ENCODE data around the gene MTCH1. TPM values are rescaled to one million over a fixed set of nuclear protein-coding genes. Genes with fewer than 3 reads are reported as not detected.

Gene MTCH1
- total and polyA plus RNA-seq, 2 experiments from 2014 or later = 108 to 271 TPM

DNA sequence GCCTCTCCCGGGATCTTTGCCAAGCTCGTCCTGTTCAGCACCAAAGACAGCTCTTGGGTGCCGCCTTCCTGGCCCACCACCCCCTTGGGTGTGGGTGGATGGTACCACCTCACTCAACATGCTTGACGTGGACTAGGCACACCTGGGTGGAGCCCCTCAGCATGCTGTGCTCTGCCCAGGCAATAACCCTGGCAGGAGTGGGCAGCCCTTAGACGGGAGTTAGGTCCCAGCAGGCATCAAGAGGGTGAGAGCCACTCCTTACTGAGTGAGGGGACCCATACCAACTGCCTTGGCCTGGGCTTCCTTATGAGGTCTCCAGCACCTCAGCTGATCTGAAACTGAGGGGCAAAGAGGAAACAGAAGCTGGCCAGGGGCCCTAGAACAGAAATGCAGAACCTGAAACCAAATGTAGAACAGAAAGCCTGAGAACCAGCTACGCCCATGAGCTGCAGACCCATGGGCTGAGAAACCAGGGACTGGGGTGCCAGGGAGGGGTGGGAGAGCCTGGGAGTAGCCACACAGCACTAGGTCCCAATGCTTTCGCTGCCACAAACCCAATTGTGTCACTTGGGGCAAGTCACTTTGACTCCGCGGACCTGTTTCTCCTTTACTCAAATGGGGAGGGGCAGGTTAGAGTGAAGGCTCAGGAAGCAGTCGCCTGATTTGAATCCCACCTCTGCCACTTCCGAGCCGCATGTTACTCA, 21.5 kb upstream of the MTCH1 start:
- H3F3A ChIP-seq (replicated peaks; ENCODE audit: low read depth) = no peaks in the 10 kb centered on the region
- H3K27ac ChIP-seq (ENCODE audit: low read depth) = no peak overlapping the region
- H3K4me1 ChIP-seq (ENCODE audit: insufficient read depth) = no peaks in the 10 kb centered on the region
- H4K20me1 ChIP-seq (replicated peaks; ENCODE audit: insufficient read depth) = no peaks in the 10 kb centered on the region
- DNase-seq (ENCODE audit: low spot score) (no peak), ATAC-seq (peak; percentile 39; the same call in 2 of the 3 replicates)
- Mint-ChIP-seq H3K4me1 (no peaks in the 10 kb centered on the region), H3K27me3 (ENCODE audit: insufficient read depth, low read depth, poor library complexity) (peaks cover 13% of the 10 kb centered on the region), H3K9me3 (no peaks in the 10 kb centered on the region), H3K4me3 (no peak overlapping the region), H3K27ac (no peak overlapping the region), H3K36me3 (ENCODE audit: low read depth) (no peaks in the 10 kb centered on the region)
- no peaks in the 10 kb centered on the region for H3K9me2 ChIP-seq (ENCODE audit: insufficient read depth)
- H3K4me2 ChIP-seq = no peak overlapping the region
- TF ChIP-seq, protein P1, sequence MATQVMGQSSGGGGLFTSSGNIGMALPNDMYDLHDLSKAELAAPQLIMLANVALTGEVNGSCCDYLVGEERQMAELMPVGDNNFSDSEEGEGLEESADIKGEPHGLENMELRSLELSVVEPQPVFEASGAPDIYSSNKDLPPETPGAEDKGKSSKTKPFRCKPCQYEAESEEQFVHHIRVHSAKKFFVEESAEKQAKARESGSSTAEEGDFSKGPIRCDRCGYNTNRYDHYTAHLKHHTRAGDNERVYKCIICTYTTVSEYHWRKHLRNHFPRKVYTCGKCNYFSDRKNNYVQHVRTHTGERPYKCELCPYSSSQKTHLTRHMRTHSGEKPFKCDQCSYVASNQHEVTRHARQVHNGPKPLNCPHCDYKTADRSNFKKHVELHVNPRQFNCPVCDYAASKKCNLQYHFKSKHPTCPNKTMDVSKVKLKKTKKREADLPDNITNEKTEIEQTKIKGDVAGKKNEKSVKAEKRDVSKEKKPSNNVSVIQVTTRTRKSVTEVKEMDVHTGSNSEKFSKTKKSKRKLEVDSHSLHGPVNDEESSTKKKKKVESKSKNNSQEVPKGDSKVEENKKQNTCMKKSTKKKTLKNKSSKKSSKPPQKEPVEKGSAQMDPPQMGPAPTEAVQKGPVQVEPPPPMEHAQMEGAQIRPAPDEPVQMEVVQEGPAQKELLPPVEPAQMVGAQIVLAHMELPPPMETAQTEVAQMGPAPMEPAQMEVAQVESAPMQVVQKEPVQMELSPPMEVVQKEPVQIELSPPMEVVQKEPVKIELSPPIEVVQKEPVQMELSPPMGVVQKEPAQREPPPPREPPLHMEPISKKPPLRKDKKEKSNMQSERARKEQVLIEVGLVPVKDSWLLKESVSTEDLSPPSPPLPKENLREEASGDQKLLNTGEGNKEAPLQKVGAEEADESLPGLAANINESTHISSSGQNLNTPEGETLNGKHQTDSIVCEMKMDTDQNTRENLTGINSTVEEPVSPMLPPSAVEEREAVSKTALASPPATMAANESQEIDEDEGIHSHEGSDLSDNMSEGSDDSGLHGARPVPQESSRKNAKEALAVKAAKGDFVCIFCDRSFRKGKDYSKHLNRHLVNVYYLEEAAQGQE (IDR thresholded peaks at IDR 0.05; ENCODE audit: unreplicated experiment) = peak; percentile 68
- TF ChIP-seq, protein P2, sequence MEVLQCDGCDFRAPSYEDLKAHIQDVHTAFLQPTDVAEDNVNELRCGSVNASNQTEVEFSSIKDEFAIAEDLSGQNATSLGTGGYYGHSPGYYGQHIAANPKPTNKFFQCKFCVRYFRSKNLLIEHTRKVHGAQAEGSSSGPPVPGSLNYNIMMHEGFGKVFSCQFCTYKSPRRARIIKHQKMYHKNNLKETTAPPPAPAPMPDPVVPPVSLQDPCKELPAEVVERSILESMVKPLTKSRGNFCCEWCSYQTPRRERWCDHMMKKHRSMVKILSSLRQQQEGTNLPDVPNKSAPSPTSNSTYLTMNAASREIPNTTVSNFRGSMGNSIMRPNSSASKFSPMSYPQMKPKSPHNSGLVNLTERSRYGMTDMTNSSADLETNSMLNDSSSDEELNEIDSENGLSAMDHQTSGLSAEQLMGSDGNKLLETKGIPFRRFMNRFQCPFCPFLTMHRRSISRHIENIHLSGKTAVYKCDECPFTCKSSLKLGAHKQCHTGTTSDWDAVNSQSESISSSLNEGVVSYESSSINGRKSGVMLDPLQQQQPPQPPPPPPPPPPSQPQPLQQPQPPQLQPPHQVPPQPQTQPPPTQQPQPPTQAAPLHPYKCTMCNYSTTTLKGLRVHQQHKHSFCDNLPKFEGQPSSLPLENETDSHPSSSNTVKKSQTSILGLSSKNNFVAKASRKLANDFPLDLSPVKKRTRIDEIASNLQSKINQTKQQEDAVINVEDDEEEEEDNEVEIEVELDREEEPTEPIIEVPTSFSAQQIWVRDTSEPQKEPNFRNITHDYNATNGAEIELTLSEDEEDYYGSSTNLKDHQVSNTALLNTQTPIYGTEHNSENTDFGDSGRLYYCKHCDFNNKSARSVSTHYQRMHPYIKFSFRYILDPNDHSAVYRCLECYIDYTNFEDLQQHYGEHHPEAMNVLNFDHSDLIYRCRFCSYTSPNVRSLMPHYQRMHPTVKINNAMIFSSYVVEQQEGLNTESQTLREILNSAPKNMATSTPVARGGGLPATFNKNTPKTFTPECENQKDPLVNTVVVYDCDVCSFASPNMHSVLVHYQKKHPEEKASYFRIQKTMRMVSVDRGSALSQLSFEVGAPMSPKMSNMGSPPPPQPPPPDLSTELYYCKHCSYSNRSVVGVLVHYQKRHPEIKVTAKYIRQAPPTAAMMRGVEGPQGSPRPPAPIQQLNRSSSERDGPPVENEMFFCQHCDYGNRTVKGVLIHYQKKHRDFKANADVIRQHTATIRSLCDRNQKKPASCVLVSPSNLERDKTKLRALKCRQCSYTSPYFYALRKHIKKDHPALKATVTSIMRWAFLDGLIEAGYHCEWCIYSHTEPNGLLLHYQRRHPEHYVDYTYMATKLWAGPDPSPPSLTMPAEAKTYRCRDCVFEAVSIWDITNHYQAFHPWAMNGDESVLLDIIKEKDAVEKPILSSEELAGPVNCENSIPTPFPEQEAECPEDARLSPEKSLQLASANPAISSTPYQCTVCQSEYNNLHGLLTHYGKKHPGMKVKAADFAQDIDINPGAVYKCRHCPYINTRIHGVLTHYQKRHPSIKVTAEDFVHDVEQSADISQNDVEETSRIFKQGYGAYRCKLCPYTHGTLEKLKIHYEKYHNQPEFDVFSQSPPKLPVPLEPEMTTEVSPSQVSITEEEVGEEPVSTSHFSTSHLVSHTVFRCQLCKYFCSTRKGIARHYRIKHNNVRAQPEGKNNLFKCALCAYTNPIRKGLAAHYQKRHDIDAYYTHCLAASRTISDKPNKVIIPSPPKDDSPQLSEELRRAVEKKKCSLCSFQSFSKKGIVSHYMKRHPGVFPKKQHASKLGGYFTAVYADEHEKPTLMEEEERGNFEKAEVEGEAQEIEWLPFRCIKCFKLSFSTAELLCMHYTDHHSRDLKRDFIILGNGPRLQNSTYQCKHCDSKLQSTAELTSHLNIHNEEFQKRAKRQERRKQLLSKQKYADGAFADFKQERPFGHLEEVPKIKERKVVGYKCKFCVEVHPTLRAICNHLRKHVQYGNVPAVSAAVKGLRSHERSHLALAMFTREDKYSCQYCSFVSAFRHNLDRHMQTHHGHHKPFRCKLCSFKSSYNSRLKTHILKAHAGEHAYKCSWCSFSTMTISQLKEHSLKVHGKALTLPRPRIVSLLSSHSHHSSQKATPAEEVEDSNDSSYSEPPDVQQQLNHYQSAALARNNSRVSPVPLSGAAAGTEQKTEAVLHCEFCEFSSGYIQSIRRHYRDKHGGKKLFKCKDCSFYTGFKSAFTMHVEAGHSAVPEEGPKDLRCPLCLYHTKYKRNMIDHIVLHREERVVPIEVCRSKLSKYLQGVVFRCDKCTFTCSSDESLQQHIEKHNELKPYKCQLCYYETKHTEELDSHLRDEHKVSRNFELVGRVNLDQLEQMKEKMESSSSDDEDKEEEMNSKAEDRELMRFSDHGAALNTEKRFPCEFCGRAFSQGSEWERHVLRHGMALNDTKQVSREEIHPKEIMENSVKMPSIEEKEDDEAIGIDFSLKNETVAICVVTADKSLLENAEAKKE (CRISPR knock-in tag; IDR thresholded peaks at IDR 0.05) = no peak
- no peaks in the 10 kb centered on the region for H3K27me3 ChIP-seq (ENCODE audit: insufficient read depth)
- H3K4me3 ChIP-seq = no peak overlapping the region
- no peak overlapping the region for H2AFZ ChIP-seq
- no peaks in the 10 kb centered on the region for H3K79me2 ChIP-seq (replicated peaks; ENCODE audit: insufficient read depth)
- no peaks in the 10 kb centered on the region for H3K36me3 ChIP-seq (ENCODE audit: insufficient read depth)
